H1 (cell line): ENCODE results near the gene ACTR6. TPM values are rescaled to one million over a fixed set of nuclear protein-coding genes. Genes with fewer than 3 reads are reported as not detected.

Experiments used
- CTCF ChIA-PET: fragments of 300-600 bp; sonication (Branson Sonifier 250); formaldehyde crosslinking; loops from one replicate; lab custom pipeline; 2021; ENCODE audit not compliant: partially characterized antibody; lab: Charles Lee
- POLR2A ChIA-PET: fragments of 300-600 bp; sonication (Branson Sonifier 250); formaldehyde crosslinking; loops from one replicate; lab custom pipeline; 2021; ENCODE audit warnings: inconsistent platforms; ENCODE audit not compliant: partially characterized antibody; lab: Charles Lee
- DNase-seq, 2 experiments: peaks; one replicate each; pipeline versions ENCODE4 v3.0.0 to v3.0.0-alpha.2; 2010 to 2022; ENCODE audit warnings: low spot score in 2 of 2, low read depth in 1 of 2, mixed read lengths in 1 of 2
- FAIRE-seq: peaks from 2 replicates; lab custom pipeline; 2011; peaks lifted over from hg19 to GRCh38; lab: Jason Lieb, UNC
- H2AFZ ChIP-seq: 2 replicates; pipeline ENCODE4 v1.8.1; 2012; ENCODE audit warnings: low read length, inconsistent platforms
- H2AK5ac ChIP-seq: 2 replicates; pipeline ENCODE4 v1.6.1; 2013; ENCODE audit warnings: low read depth, low read length
- H2BK120ac ChIP-seq: replicated peaks from 2 replicates; pipeline ENCODE3; 2013; ENCODE audit warnings: low read depth, low read length, inconsistent platforms
- H2BK12ac ChIP-seq: 2 replicates; pipeline ENCODE4 v1.6.1; 2013; ENCODE audit warnings: low read depth, low read length
- H2BK15ac ChIP-seq: 2 replicates; pipeline ENCODE4 v1.6.1; 2013; ENCODE audit warnings: low read length
- H2BK20ac ChIP-seq: 2 replicates; pipeline ENCODE4 v1.6.1; 2013; ENCODE audit warnings: low read length
- H2BK5ac ChIP-seq: 2 replicates; pipeline ENCODE4 v1.6.1; 2013; ENCODE audit warnings: low read depth, low read length
- H3K14ac ChIP-seq: 2 replicates; pipeline ENCODE4 v1.6.1; 2013; ENCODE audit warnings: inconsistent platforms; ENCODE audit not compliant: insufficient read length
- H3K18ac ChIP-seq: 2 replicates; pipeline ENCODE4 v1.6.1; 2013; ENCODE audit warnings: low read length; ENCODE audit errors: extremely low read depth
- H3K23ac ChIP-seq: 2 replicates; pipeline ENCODE4 v1.6.1; 2013; ENCODE audit warnings: inconsistent platforms; ENCODE audit not compliant: insufficient read length
- H3K23me2 ChIP-seq: 2 replicates; pipeline ENCODE4 v1.6.1; 2013; ENCODE audit warnings: low read depth, low read length
- H3K27ac ChIP-seq: 2 replicates; pipeline ENCODE4 v1.6.1; 2011; ENCODE audit warnings: low read depth, low read length, inconsistent platforms
- H3K27me3 ChIP-seq, 4 experiments: replicated peaks in 1 of 4; 1 replicate in 1 of 4; 2 replicates in 3 of 4; pipeline versions ENCODE4 v1.6.1 to v1.8.1; 2011 to 2013; ENCODE audit warnings: low read length in 3 of 4, mild to moderate bottlenecking in 3 of 4, inconsistent platforms in 2 of 4, mixed read lengths in 2 of 4, moderate library complexity in 1 of 4; ENCODE audit not compliant: control insufficient read depth in 3 of 4, insufficient read depth in 3 of 4; ENCODE audit errors: extremely low read depth in 1 of 4
- H3K36me3 ChIP-seq, 4 experiments: 2 replicates each; pipeline versions ENCODE4 v1.6.1 to v1.8.1; 2011 to 2013; ENCODE audit warnings: mild to moderate bottlenecking in 4 of 4, low read length in 3 of 4, moderate library complexity in 2 of 4, control low read depth in 1 of 4, inconsistent platforms in 1 of 4; ENCODE audit not compliant: insufficient read depth in 4 of 4, control insufficient read depth in 2 of 4
- H3K4ac ChIP-seq: replicated peaks from 2 replicates; pipeline ENCODE3; 2013; ENCODE audit warnings: low read length, low read depth, mixed read lengths, inconsistent platforms; ENCODE audit not compliant: insufficient read length
- H3K4me1 ChIP-seq, 4 experiments: replicated peaks in 1 of 4; 1 replicate in 1 of 4; 2 replicates in 3 of 4; pipeline versions ENCODE4 v1.6.1 to v1.8.1; 2011 to 2013; ENCODE audit warnings: low read length in 3 of 4, inconsistent platforms in 2 of 4, mixed read lengths in 1 of 4; ENCODE audit not compliant: insufficient read depth in 4 of 4, control insufficient read depth in 3 of 4
- H3K4me2 ChIP-seq, 2 experiments: 2 replicates each; pipeline versions ENCODE4 v1.6.1 to v1.8.1; 2011 to 2013; ENCODE audit warnings: low read depth in 2 of 2, low read length in 2 of 2, control low read depth in 1 of 2, inconsistent platforms in 1 of 2, mild to moderate bottlenecking in 1 of 2; ENCODE audit not compliant: insufficient read depth in 1 of 2
- H3K4me3 ChIP-seq, 4 experiments: fragments of 200-600, 300-600 bp in 1 of 4; sonication (generic), shearing (Covaris generic), sonication (Bioruptor Twin) in 1 of 4; 2 replicates each; pipeline versions ENCODE4 v1.5.1 to v1.8.1; 2011 to 2016; ENCODE audit warnings: low read length in 4 of 4, low read depth in 3 of 4, control low read depth in 2 of 4, inconsistent platforms in 2 of 4, mild to moderate bottlenecking in 2 of 4, mixed read lengths in 1 of 4, moderate library complexity in 1 of 4; ENCODE audit not compliant: insufficient read depth in 2 of 4; ENCODE audit errors: extremely low read depth in 1 of 4
- H3K56ac ChIP-seq: replicated peaks from 2 replicates; pipeline ENCODE3; 2013; ENCODE audit warnings: low read depth, mild to moderate bottlenecking, mixed read lengths, low read length, inconsistent platforms; ENCODE audit not compliant: insufficient read length
- H3K79me1 ChIP-seq: 2 replicates; pipeline ENCODE4 v1.6.1; 2013; ENCODE audit warnings: low read depth, low read length, control low read depth
- H3K79me2 ChIP-seq, 2 experiments: 2 replicates each; pipeline versions ENCODE4 v1.6.1 to v1.8.1; 2012 to 2013; ENCODE audit warnings: low read length in 2 of 2, mild to moderate bottlenecking in 2 of 2, inconsistent platforms in 1 of 2; ENCODE audit not compliant: insufficient read depth in 2 of 2, control insufficient read depth in 1 of 2
- H3K9ac ChIP-seq, 4 experiments: replicated peaks in 1 of 4; 1 replicate in 1 of 4; 2 replicates in 3 of 4; pipeline versions ENCODE4 v1.6.1 to v1.8.1; 2011 to 2013; ENCODE audit warnings: low read depth in 3 of 4, low read length in 3 of 4, control low read depth in 2 of 4, mild to moderate bottlenecking in 2 of 4, moderate library complexity in 2 of 4, inconsistent platforms in 1 of 4; ENCODE audit errors: extremely low read depth in 1 of 4
- H3K9me3 ChIP-seq, 2 experiments: 2 replicates each; pipeline versions ENCODE4 v1.6.1 to v1.8.1; 2012 to 2013; ENCODE audit warnings: mild to moderate bottlenecking in 2 of 2, moderate library complexity in 2 of 2, control low read depth in 1 of 2, inconsistent platforms in 1 of 2, low read depth in 1 of 2, low read length in 1 of 2, mixed read lengths in 1 of 2; ENCODE audit not compliant: insufficient read depth in 2 of 2
- H4K20me1 ChIP-seq, 2 experiments: replicated peaks in 1 of 2; 2 replicates each; pipeline versions ENCODE3 to v1.8.1; 2011 to 2013; ENCODE audit warnings: inconsistent platforms in 2 of 2, low read length in 2 of 2, mild to moderate bottlenecking in 1 of 2; ENCODE audit not compliant: insufficient read depth in 2 of 2, control insufficient read depth in 1 of 2
- H4K5ac ChIP-seq: 2 replicates; pipeline ENCODE4 v1.6.1; 2013; ENCODE audit warnings: low read length, low read depth, mixed read lengths, inconsistent platforms; ENCODE audit not compliant: insufficient read length
- H4K8ac ChIP-seq: 2 replicates; pipeline ENCODE4 v1.8.0; 2013; ENCODE audit warnings: mild to moderate bottlenecking, moderate library complexity, low read length, inconsistent platforms; ENCODE audit not compliant: insufficient read depth; ENCODE audit errors: extremely low read depth
- H4K91ac ChIP-seq: replicated peaks from 2 replicates; pipeline ENCODE3; 2013; ENCODE audit warnings: low read length, mixed read lengths, inconsistent platforms; ENCODE audit not compliant: insufficient read length
- ASH2L ChIP-seq: fragments of 200-600, 300-600 bp; sonication (generic); IDR thresholded peaks from one replicate; pipeline ENCODE4 v1.7.1; 2017; ENCODE audit warnings: low read length
- CEBPB ChIP-seq: IDR thresholded peaks from 2 replicates; pipeline ENCODE4 v1.6.1; 2012; ENCODE audit warnings: low read depth, low read length
- GABPA ChIP-seq: IDR thresholded peaks from 2 replicates; pipeline ENCODE4 v1.6.1; 2011; ENCODE audit warnings: mild to moderate bottlenecking, low read length, moderate library complexity, borderline replicate concordance; ENCODE audit not compliant: insufficient read depth
- JUND ChIP-seq: IDR thresholded peaks from 2 replicates; pipeline ENCODE4 v1.6.1; 2011; ENCODE audit warnings: mild to moderate bottlenecking, improper control_type of control experiment, low read length
- KDM5A ChIP-seq: fragments of 200-600 bp; IDR thresholded peaks from 2 replicates; pipeline ENCODE4 v1.7.1; 2012; ENCODE audit warnings: mild to moderate bottlenecking, low read length, inconsistent platforms, mixed read lengths
- MAFK ChIP-seq: IDR thresholded peaks from 2 replicates; pipeline ENCODE4 v1.6.1; 2012; ENCODE audit warnings: low read depth, mild to moderate bottlenecking, improper control_type of control experiment, low read length
- RXRA ChIP-seq: IDR thresholded peaks from 2 replicates; pipeline ENCODE4 v1.6.1; 2011; ENCODE audit warnings: low read depth, mild to moderate bottlenecking, low read length, moderate library complexity; ENCODE audit not compliant: insufficient read depth
- TAF7 ChIP-seq: optimal IDR thresholded peaks from 2 replicates; pipeline ENCODE3; 2011; ENCODE audit warnings: low read depth, mild to moderate bottlenecking, inconsistent platforms, low read length, moderate library complexity, borderline replicate concordance
- ZNF274 ChIP-seq: IDR thresholded peaks from 2 replicates; pipeline ENCODE4 v1.7.0; 2012; ENCODE audit warnings: low read length, borderline replicate concordance; ENCODE audit errors: extremely low read depth
- WGBS, 2 experiments: shearing (Covaris generic) in 1 of 2; methylation state at CpG; one replicate each; pipeline versions ENCODE4 v1.1.6 to v1.1.7; 2013 to 2015; ENCODE audit warnings: low lambda C conversion rate in 2 of 2, mixed read lengths in 2 of 2, inconsistent platforms in 1 of 2, low coverage in 1 of 2, missing lambda C conversion rate in 1 of 2; ENCODE audit not compliant: insufficient replicate concordance in 2 of 2, insufficient coverage in 1 of 2, insufficient read length in 1 of 2; ENCODE audit errors: extremely low coverage in 1 of 2, missing lambda C conversion rate in 1 of 2; 5-methylcytosine and 5-hydroxymethylcytosine counted together
- polyA plus RNA-seq, 7 experiments: library from polyadenylated mRNA; depleted of rRNA in 3 of 7; stranded (reverse) in 5 of 7; unstranded in 2 of 7; fragments of >200 nt in 5 of 7; fragments of 200-250 nt in 2 of 7; gene quantifications; 1 replicate in 5 of 7; 2 replicates in 1 of 7; 4 replicates in 1 of 7; pipeline versions ENCODE4 v1.2.1 to v1.2.3, GENCODE V29; 2011 to 2013; ENCODE audit warnings: missing spikeins in 2 of 7, mixed read lengths in 2 of 7
- total RNA-seq: library from RNA; stranded (reverse); fragmentation: NEBNext Ultra II Directional; extraction: Animal tissue kit (Norgen Biotek cat#: 25700); gene quantifications from 2 replicates; pipeline ENCODE4 v1.2.1, GENCODE V29; 2021

ACTR6 gene
- total and polyA plus RNA-seq, 2 of the 8 experiments (the other 6 are each of a cell fraction or from before 2014, with no cell fraction given), result 10.2 to 36.8 TPM

- no peak overlapping the region for H3K23ac ChIP-seq
- H3K9ac ChIP-seq, result no peak overlapping the region
- CTCF ChIA-PET, result interaction anchor here (1.3 to 7.6 kb wide), 3 partner anchors 15 to 32 kb away, joined by 3 to 41 read pairs (median 7); partner anchors contain the start of gene ACTR6
- no peak overlapping the region for H2BK5ac ChIP-seq
- no peak overlapping the region for H3K27ac ChIP-seq
- H3K56ac ChIP-seq, result no peak overlapping the region
- no peak overlapping the region for H2BK12ac ChIP-seq
- no peak overlapping the region for H3K18ac ChIP-seq
- H3K4me2 ChIP-seq, result no peak overlapping the region
- no peak overlapping the region for H4K8ac ChIP-seq
- H4K5ac ChIP-seq, result no peak overlapping the region
- no peak for TF ChIP-seq ASH2L
- no peak for TF ChIP-seq GABPA
- TF ChIP-seq JUND, result no peak
- no peak for TF ChIP-seq TAF7
- no peak for TF ChIP-seq RXRA
- no peak for TF ChIP-seq MAFK
- TF ChIP-seq CEBPB, result no peak
- TF ChIP-seq ZNF274, result no peak
- TF ChIP-seq KDM5A, result no peak
- 94% methylated on average over 9 of the region's 9 CpGs; no CpG with 5 or more reads in 1 of the 2 experiments for WGBS, 2 experiments
- H3K23me2 ChIP-seq, result no peaks in the 10 kb centered on the region
- no peak overlapping the region for H3K14ac ChIP-seq
- no peak overlapping the region for H4K91ac ChIP-seq
- H3K4me3 ChIP-seq, result no peak overlapping the region
- H2AK5ac ChIP-seq, result no peak overlapping the region
- FAIRE-seq (no peak), DNase-seq (no peak)
- peaks cover 0 to 19% (median 2%) of the 10 kb centered on the region in 4 experiments; a peak in 4 of 8 replicates for H3K36me3 ChIP-seq
- H3K9me3 ChIP-seq, result peaks cover 3 to 4% of the 10 kb centered on the region in 2 experiments; a peak in 1 of 4 replicates
- no peak overlapping the region for H2BK15ac ChIP-seq
- H2BK20ac ChIP-seq, result no peak overlapping the region
- H4K20me1 ChIP-seq, result no peaks in the 10 kb centered on the region
- H3K79me2 ChIP-seq, result no peaks in the 10 kb centered on the region
- no peak overlapping the region for H2BK120ac ChIP-seq
- POLR2A ChIA-PET, result interaction anchor here (1.1 kb wide), 1 partner anchor 11 kb away, joined by 4 read pairs; no protein-coding TSS in a partner anchor
- H3K27me3 ChIP-seq, result no peaks in the 10 kb centered on the region
- no peak overlapping the region for H2AFZ ChIP-seq
- H3K79me1 ChIP-seq, result no peaks in the 10 kb centered on the region
- H3K4ac ChIP-seq, result no peak overlapping the region
- peaks cover 0 to 2% (median 0%) of the 10 kb centered on the region in 4 experiments; a peak in 1 of 7 replicates for H3K4me1 ChIP-seq
Observed at GRCh38 chr12:100169345-100169744, 31.3 kb upstream of the ACTR6 start.
